Subcutaneous adipose tissue (tissue), 4 donors: Measurements from ENCODE around the gene CCDC170. TPM values are rescaled to one million over a fixed set of nuclear protein-coding genes. Genes with fewer than 3 reads are reported as not detected.

Experiments
- CTCF ChIP-seq: fragments of 450-650 bp; IDR thresholded peaks from one replicate; pipeline ENCODE4 v1.5.1; 2016; ENCODE audit warnings: low read depth, mild to moderate bottlenecking, control low read depth, antibody characterized with exemption, moderate library complexity
- total RNA-seq, 4 donors: library from RNA; depleted of rRNA; stranded (reverse); fragments of >200 nt; gene quantifications; one replicate each; pipeline ENCODE4 v1.1.0, GENCODE V29; 2016

Gene CCDC170
- total RNA-seq, 4 donors from 2014 or later, result 7.0 to 16.6 (median 9.6) TPM

DNA sequence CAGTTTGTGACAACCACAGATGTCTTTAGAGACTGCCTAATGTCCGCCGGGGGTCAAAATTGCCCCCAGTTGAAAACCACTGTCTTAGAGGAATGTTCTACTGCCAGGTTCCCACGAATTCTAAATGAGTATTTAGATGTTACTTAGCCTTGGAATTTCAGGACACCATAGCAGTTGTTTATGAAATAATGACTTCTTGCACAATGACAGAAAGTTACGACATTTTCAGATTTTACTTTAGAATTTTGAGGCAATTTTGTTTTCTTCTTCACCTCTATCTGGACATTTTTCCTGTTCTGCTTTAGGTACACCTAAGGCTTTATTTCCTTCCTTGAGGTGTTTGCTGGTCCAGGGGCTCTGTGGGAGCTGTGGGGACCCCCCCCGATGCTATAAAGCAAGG, 83.4 kb downstream of the CCDC170 start:
- TF ChIP-seq CTCF, result no peak

GRCh38 chr6:151585741-151586140, 91.9 kb downstream of the CCDC170 start:
- no peak for TF ChIP-seq CTCF

- no peak for TF ChIP-seq CTCF
These were observed 95.8 kb downstream of the CCDC170 start for GRCh38 chr6:151589667-151590066.

GRCh38 chr6:151590742-151591141, 96.9 kb downstream of the CCDC170 start:
- TF ChIP-seq CTCF, result no peak

DNA sequence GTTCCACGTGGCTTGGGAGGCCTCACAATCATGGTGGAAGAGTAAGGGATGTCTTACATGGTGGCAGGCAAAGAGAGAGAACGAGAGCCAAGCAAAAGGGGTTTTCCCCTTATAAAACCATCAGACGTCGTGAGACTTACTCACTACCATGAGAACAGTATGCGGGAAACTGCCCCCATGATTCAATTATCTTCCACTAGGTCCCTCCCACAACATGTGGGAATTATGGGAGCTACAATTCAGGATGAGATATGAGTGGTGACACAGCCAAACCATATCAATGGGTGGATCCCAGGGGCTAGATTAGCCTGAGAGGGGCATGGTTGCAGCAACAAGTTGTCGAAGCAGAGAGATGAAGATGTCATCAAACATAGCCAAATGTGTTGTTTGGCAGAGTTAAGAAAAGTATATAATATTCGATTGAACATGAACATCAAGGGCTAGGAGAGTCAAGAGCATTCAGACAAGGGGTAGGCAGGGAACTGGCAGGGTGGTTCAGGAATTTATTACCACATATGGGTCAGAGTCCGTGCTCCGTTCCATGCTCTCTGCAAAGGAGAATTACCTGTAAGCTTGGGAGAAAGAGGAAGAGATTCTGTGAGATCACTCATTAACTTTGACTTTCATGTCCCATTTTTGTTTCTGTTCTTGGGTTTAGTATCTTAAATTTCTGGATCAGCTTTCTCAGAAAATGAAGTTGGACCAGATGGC, 98.8 kb downstream of the CCDC170 start:
- no peak for TF ChIP-seq CTCF

DNA sequence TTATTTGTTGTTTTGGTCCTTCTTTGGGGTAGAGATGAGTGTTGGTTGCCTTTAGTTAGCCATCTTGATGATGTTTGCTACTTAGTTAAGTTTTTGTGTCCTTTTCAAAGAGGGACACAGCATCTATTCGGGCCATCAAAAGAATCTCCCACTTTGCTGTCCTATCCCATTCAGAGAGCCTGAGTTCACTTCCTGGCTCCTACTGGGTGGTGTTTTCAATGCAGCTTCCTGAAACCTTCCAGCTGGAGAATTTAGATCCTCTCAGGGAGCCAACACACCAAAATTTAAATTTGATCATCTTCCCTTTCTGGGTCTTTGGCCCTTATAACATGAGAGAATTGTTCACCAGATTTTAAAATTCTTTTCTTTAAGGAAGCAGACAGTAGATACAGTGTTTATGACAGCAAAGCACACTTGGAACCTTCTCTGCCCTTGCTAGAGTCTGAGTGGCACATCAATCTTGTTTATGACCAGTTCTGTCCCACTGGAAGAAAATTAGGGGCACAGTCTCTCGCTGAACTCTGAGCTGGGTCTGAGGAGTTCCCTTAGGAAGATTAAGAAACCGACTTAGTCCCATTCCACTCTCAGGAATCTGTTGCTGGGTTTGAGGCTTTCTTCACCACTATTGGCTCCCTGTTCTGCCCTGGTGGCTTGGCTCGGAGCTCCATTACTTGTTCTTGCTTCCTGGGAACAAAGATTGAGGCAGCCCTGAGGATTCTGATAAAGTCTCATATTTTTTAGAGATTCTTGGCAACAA, 115.5 kb downstream of the CCDC170 start:
- no peak for TF ChIP-seq CTCF

GRCh38 chr6:151610326-151610725, 116.5 kb downstream of the CCDC170 start:
- TF ChIP-seq CTCF, result no peak
